ENCODE data around the gene CDK5RAP3.

DNA sequence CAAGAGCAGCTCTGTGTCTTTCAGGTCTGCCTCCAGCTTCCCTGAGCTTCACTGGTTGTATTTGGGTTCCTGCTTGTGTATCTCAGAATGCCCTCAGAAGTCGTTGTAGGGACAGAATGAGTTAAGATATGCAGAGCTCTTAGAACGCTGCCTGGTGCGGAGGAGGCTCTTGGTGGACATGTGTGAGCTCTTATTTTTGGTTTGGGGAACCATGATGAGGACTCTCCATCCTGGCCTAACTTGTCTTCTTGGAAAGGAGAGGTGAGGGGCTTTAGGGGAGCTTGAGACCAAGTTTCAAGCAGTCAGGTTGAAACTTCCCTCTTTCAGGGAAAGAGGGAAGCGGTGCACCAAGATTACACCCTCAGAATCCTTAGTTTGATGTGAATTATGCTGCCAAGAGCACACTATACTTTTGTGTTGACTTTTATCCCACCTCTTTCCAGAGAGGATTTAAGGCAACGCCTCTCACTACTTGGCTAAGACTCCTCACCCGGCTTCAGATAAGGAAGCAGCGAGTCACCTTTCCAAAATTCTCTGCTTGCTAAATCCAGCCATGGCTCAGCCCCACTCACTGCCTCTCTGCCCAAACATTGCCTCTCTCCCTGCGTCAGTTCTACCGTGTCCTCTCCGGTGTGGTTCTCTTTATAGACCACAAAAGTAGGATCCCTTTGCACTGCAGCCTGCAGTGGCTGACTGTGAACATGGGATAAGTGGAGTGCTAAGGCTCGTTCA lies 12.7 kb downstream of the CDK5RAP3 start:
- TF ChIP-seq MXI1 (conservative IDR thresholded peaks at IDR 0.05; ENCODE audit: poor library complexity, severe bottlenecking) (no peak), SMC3 (conservative IDR thresholded peaks at IDR 0.05; ENCODE audit: poor library complexity) (no peak), EZH2 (IDR thresholded peaks at IDR 0.05; ENCODE audit: borderline replicate concordance, insufficient read depth, low read length, poor library complexity, severe bottlenecking) (no peak), EP300 (conservative IDR thresholded peaks at IDR 0.05; ENCODE audit: poor library complexity, severe bottlenecking) (no peak), TAF1 (IDR thresholded peaks at IDR 0.05; ENCODE audit: low read depth) (no peak), POLR2AphosphoS5 (IDR thresholded peaks at IDR 0.05) (no peak)
- TF ChIP-seq, protein P1, sequence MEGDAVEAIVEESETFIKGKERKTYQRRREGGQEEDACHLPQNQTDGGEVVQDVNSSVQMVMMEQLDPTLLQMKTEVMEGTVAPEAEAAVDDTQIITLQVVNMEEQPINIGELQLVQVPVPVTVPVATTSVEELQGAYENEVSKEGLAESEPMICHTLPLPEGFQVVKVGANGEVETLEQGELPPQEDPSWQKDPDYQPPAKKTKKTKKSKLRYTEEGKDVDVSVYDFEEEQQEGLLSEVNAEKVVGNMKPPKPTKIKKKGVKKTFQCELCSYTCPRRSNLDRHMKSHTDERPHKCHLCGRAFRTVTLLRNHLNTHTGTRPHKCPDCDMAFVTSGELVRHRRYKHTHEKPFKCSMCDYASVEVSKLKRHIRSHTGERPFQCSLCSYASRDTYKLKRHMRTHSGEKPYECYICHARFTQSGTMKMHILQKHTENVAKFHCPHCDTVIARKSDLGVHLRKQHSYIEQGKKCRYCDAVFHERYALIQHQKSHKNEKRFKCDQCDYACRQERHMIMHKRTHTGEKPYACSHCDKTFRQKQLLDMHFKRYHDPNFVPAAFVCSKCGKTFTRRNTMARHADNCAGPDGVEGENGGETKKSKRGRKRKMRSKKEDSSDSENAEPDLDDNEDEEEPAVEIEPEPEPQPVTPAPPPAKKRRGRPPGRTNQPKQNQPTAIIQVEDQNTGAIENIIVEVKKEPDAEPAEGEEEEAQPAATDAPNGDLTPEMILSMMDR (IDR thresholded peaks at IDR 0.05; ENCODE audit: poor library complexity, severe bottlenecking), result no peak
- TF ChIP-seq, protein P2, sequence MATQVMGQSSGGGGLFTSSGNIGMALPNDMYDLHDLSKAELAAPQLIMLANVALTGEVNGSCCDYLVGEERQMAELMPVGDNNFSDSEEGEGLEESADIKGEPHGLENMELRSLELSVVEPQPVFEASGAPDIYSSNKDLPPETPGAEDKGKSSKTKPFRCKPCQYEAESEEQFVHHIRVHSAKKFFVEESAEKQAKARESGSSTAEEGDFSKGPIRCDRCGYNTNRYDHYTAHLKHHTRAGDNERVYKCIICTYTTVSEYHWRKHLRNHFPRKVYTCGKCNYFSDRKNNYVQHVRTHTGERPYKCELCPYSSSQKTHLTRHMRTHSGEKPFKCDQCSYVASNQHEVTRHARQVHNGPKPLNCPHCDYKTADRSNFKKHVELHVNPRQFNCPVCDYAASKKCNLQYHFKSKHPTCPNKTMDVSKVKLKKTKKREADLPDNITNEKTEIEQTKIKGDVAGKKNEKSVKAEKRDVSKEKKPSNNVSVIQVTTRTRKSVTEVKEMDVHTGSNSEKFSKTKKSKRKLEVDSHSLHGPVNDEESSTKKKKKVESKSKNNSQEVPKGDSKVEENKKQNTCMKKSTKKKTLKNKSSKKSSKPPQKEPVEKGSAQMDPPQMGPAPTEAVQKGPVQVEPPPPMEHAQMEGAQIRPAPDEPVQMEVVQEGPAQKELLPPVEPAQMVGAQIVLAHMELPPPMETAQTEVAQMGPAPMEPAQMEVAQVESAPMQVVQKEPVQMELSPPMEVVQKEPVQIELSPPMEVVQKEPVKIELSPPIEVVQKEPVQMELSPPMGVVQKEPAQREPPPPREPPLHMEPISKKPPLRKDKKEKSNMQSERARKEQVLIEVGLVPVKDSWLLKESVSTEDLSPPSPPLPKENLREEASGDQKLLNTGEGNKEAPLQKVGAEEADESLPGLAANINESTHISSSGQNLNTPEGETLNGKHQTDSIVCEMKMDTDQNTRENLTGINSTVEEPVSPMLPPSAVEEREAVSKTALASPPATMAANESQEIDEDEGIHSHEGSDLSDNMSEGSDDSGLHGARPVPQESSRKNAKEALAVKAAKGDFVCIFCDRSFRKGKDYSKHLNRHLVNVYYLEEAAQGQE (IDR thresholded peaks at IDR 0.05; ENCODE audit: borderline replicate concordance), result no peak
